Dedifferentiated amniotic fluid mesenchymal stem cell (primary cell): Measurements from ENCODE around the gene CHRNB1.
A peak's percentile ranks its signal among the peaks of the same experiment; 100 is the strongest.

ENCODE experiments used
- DNase-seq: peaks from one replicate; pipeline ENCODE4 v3.0.0-alpha.2; 2016; ENCODE audit errors: extremely low spot score

Gene CHRNB1

GRCh38 chr17:7444682-7445618, at the start of gene CHRNB1:
Gene CHRNB1 (plus strand): TSS chr17:7445061. CDS start chr17:7445128, 67 bp downstream.
- no peak for DNase-seq

GRCh38 chr17:7396147-7396546, 48.7 kb upstream of the CHRNB1 start:
- DNase-seq = no peak

GRCh38 chr17:7398612-7399011, 46.2 kb upstream of the CHRNB1 start:
- no peak for DNase-seq

GRCh38 chr17:7403043-7403726, 41.7 kb upstream of the CHRNB1 start:
- no peak for DNase-seq

- DNase-seq = peak; percentile 29
These were observed 41.2 kb upstream of the CHRNB1 start for GRCh38 chr17:7403727-7403976.

GRCh38 chr17:7403977-7404736, 40.7 kb upstream of the CHRNB1 start, which contains the start of gene TMEM256:
Gene TMEM256 (minus strand): TSS chr17:7404097. CDS start chr17:7404084, 13 bp downstream.
- DNase-seq = peak; percentile 100

GRCh38 chr17:7404737-7405349, 40.0 kb upstream of the CHRNB1 start:
- no peak for DNase-seq

- no peak for DNase-seq
These were observed 39.3 kb upstream of the CHRNB1 start for GRCh38 chr17:7405350-7406234.

- DNase-seq = no peak
These were observed 38.5 kb upstream of the CHRNB1 start for GRCh38 chr17:7406235-7406825.

- no peak for DNase-seq
These were observed 37.8 kb upstream of the CHRNB1 start for GRCh38 chr17:7407082-7407481.

GRCh38 chr17:7407485-7408251, 37.2 kb upstream of the CHRNB1 start, which contains the start of gene NLGN2:
Gene NLGN2 (plus strand): TSS chr17:7407845. CDS start chr17:7408256, 411 bp downstream.
- DNase-seq = no peak

- no peak for DNase-seq
These were observed 36.6 kb upstream of the CHRNB1 start for GRCh38 chr17:7408252-7408727.

- DNase-seq = no peak
These were observed 36.0 kb upstream of the CHRNB1 start for GRCh38 chr17:7408863-7409262.

GRCh38 chr17:7409716-7410115, 35.1 kb upstream of the CHRNB1 start:
- no peak for DNase-seq

- DNase-seq = no peak
These were observed 34.0 kb upstream of the CHRNB1 start for GRCh38 chr17:7410634-7411426.

- no peak for DNase-seq
These were observed 33.5 kb upstream of the CHRNB1 start for GRCh38 chr17:7411427-7411750.

GRCh38 chr17:7413346-7413985, 31.4 kb upstream of the CHRNB1 start:
- DNase-seq = no peak

GRCh38 chr17:7414837-7415236, 30.0 kb upstream of the CHRNB1 start:
- DNase-seq = no peak
